HepG2 (cell line): Measurements from ENCODE around the gene GALNT16.

Source experiments
- ARNTL ChIP-seq: sonication (generic); formaldehyde crosslinking; IDR thresholded peaks from 2 replicates; pipeline ENCODE4 v1.4.0; 2020; ENCODE audit warnings: mild to moderate bottlenecking, missing genetic modification reagents
- EP300 ChIP-seq, 3 experiments: sonication (generic) in 1 of 3; formaldehyde crosslinking in 1 of 3; IDR thresholded peaks; 2 replicates each; pipeline versions ENCODE4 v1.5.1 to v1.6.1; 2011 to 2020; ENCODE audit warnings: low read depth in 2 of 3, low read length in 2 of 3, borderline replicate concordance in 1 of 3, improper control_type of control experiment in 1 of 3, mild to moderate bottlenecking in 1 of 3, missing genetic modification reagents in 1 of 3, moderate library complexity in 1 of 3
- FOXA3 ChIP-seq: IDR thresholded peaks from 2 replicates; pipeline ENCODE4 v1.6.1; 2016; ENCODE audit warnings: missing genetic modification reagents, missing compliant biosample characterization
- JUND ChIP-seq: sonication (generic); formaldehyde crosslinking; IDR thresholded peaks from 2 replicates; pipeline ENCODE4 v1.8.0; 2022; ENCODE audit warnings: mild to moderate bottlenecking, missing genetic modification reagents
- RAD21 ChIP-seq: fragments of 450-650 bp; formaldehyde crosslinking; IDR thresholded peaks from 2 replicates; pipeline ENCODE4 v1.5.0; 2020; ENCODE audit warnings: mild to moderate bottlenecking
- SUZ12 ChIP-seq: fragments of 150-350 bp; IDR thresholded peaks from 2 replicates; pipeline ENCODE4 v1.6.1; 2014; ENCODE audit warnings: low read depth, low read length
- TCF7 ChIP-seq: sonication (generic); IDR thresholded peaks from 2 replicates; pipeline ENCODE4 v1.6.1; 2016; ENCODE audit warnings: antibody characterized with exemption, low read depth
- ZFX ChIP-seq: sonication (generic); formaldehyde crosslinking; IDR thresholded peaks from 2 replicates; pipeline ENCODE4 v1.4.0; 2020; ENCODE audit warnings: mild to moderate bottlenecking, low read depth, missing genetic modification reagents, moderate library complexity
- ZNF142 ChIP-seq: sonication (generic); formaldehyde crosslinking; IDR thresholded peaks from 2 replicates; pipeline ENCODE4 v1.4.0; 2020; ENCODE audit warnings: missing genetic modification reagents
- ZNF605 ChIP-seq: sonication (generic); formaldehyde crosslinking; IDR thresholded peaks from 2 replicates; pipeline ENCODE4 v1.8.0; 2022; ENCODE audit warnings: mild to moderate bottlenecking, missing genetic modification reagents
- ZNF660 ChIP-seq: sonication (generic); formaldehyde crosslinking; IDR thresholded peaks from 2 replicates; pipeline ENCODE4 v1.5.1; 2020; ENCODE audit warnings: mild to moderate bottlenecking, low read depth, missing genetic modification reagents, borderline replicate concordance
- TF ChIP-seq, protein P1 (sequence below): IDR thresholded peaks from 2 replicates; pipeline ENCODE4 v1.6.1; 2016; ENCODE audit warnings: control low read depth
- TF ChIP-seq, protein P2 (sequence below): IDR thresholded peaks from 2 replicates; pipeline ENCODE4 v1.6.1; 2012; ENCODE audit warnings: inconsistent platforms
- TF ChIP-seq, protein P3 (sequence below): sonication (generic); formaldehyde crosslinking; IDR thresholded peaks from 2 replicates; pipeline ENCODE4 v1.4.0; 2020; ENCODE audit warnings: missing genetic modification reagents

GRCh38 chr14:69249603-69250002 lies 10.4 kb upstream of the GALNT16 start:
- TF ChIP-seq ARNTL (CRISPR knock-in tag) (no peak), RAD21 (CRISPR knock-in tag) (no peak), EP300 (IDR thresholded peaks at IDR 0.05; ENCODE audit: low read depth in 2 of 2, low read length in 2 of 2) (no peak), EP300 (CRISPR knock-in tag; IDR thresholded peaks at IDR 0.05; ENCODE audit: borderline replicate concordance) (no peak), FOXA3 (CRISPR knock-in tag) (no peak), TCF7 (no peak), JUND (no peak), ZFX (CRISPR knock-in tag) (no peak), SUZ12 (no peak), ZNF142 (CRISPR knock-in tag) (no peak), ZNF660 (CRISPR knock-in tag) (no peak), ZNF605 (CRISPR knock-in tag) (no peak)
- TF ChIP-seq, protein P1, sequence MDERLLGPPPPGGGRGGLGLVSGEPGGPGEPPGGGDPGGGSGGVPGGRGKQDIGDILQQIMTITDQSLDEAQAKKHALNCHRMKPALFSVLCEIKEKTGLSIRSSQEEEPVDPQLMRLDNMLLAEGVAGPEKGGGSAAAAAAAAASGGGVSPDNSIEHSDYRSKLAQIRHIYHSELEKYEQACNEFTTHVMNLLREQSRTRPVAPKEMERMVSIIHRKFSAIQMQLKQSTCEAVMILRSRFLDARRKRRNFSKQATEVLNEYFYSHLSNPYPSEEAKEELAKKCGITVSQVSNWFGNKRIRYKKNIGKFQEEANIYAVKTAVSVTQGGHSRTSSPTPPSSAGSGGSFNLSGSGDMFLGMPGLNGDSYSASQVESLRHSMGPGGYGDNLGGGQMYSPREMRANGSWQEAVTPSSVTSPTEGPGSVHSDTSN (CRISPR knock-in tag), result no peak
- TF ChIP-seq, protein P2, sequence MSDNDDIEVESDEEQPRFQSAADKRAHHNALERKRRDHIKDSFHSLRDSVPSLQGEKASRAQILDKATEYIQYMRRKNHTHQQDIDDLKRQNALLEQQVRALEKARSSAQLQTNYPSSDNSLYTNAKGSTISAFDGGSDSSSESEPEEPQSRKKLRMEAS, result no peak
- TF ChIP-seq, protein P3, sequence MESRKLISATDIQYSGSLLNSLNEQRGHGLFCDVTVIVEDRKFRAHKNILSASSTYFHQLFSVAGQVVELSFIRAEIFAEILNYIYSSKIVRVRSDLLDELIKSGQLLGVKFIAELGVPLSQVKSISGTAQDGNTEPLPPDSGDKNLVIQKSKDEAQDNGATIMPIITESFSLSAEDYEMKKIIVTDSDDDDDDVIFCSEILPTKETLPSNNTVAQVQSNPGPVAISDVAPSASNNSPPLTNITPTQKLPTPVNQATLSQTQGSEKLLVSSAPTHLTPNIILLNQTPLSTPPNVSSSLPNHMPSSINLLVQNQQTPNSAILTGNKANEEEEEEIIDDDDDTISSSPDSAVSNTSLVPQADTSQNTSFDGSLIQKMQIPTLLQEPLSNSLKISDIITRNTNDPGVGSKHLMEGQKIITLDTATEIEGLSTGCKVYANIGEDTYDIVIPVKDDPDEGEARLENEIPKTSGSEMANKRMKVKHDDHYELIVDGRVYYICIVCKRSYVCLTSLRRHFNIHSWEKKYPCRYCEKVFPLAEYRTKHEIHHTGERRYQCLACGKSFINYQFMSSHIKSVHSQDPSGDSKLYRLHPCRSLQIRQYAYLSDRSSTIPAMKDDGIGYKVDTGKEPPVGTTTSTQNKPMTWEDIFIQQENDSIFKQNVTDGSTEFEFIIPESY (CRISPR knock-in tag), result no peak
